Keratinocyte (primary cell): Measurements from ENCODE around the gene STUB1. TPM values are rescaled to one million over a fixed set of nuclear protein-coding genes. Genes with fewer than 3 reads are reported as not detected.

ENCODE experiments used
- DNase-seq: peaks from one replicate; pipeline ENCODE4 v3.0.0-alpha.2; 2011; ENCODE audit warnings: low read depth, missing footprints, low spot score
- FAIRE-seq: peaks from 2 replicates; lab custom pipeline; 2011; peaks lifted over from hg19 to GRCh38; lab: Jason Lieb, UNC
- H2AFZ ChIP-seq: 2 replicates; pipeline ENCODE4 v1.6.0; 2012; ENCODE audit warnings: low read length, control low read depth, inconsistent platforms; ENCODE audit not compliant: control insufficient read depth
- H3K27ac ChIP-seq: 2 replicates; pipeline ENCODE4 v1.5.1; 2011; ENCODE audit warnings: low read length; ENCODE audit not compliant: control insufficient read depth, insufficient read depth
- H3K27me3 ChIP-seq: 3 replicates; pipeline ENCODE4 v1.6.0; 2011; ENCODE audit warnings: low read length; ENCODE audit not compliant: control insufficient read depth, insufficient read depth; ENCODE audit errors: extremely low read depth
- H3K36me3 ChIP-seq, 2 experiments: 2 replicates in 1 of 2; 3 replicates in 1 of 2; pipeline ENCODE4 v1.5.1; 2011; ENCODE audit warnings: low read length in 2 of 2, mild to moderate bottlenecking in 1 of 2; ENCODE audit not compliant: control insufficient read depth in 2 of 2, insufficient read depth in 2 of 2; ENCODE audit errors: extremely low read depth in 1 of 2
- H3K4me1 ChIP-seq: 3 replicates; pipeline ENCODE4 v1.5.1; 2011; ENCODE audit warnings: low read length; ENCODE audit not compliant: control insufficient read depth, insufficient read depth; ENCODE audit errors: extremely low read depth
- H3K4me2 ChIP-seq: 3 replicates; pipeline ENCODE4 v1.6.0; 2011; ENCODE audit warnings: low read depth, low read length; ENCODE audit not compliant: control insufficient read depth, insufficient read depth; ENCODE audit errors: extremely low read depth
- H3K4me3 ChIP-seq, 3 experiments: fragments of 200-600 bp in 1 of 3; sonication (generic) in 1 of 3; 2 replicates in 2 of 3; 3 replicates in 1 of 3; pipeline ENCODE4 v1.5.1; 2011 to 2016; ENCODE audit warnings: low read length in 3 of 3, mild to moderate bottlenecking in 3 of 3, control low read depth in 2 of 3, inconsistent platforms in 1 of 3, low read depth in 1 of 3, mixed read lengths in 1 of 3, mixed run types in 1 of 3, moderate library complexity in 1 of 3; ENCODE audit not compliant: control insufficient read depth in 2 of 3, insufficient read depth in 2 of 3; ENCODE audit errors: extremely low read depth in 1 of 3
- H3K79me2 ChIP-seq: 2 replicates; pipeline ENCODE4 v1.6.0; 2012; ENCODE audit warnings: low read length; ENCODE audit not compliant: control insufficient read depth, insufficient read depth
- H3K9ac ChIP-seq: 3 replicates; pipeline ENCODE4 v1.6.0; 2011; ENCODE audit warnings: low read length; ENCODE audit not compliant: control insufficient read depth, insufficient read depth; ENCODE audit errors: extremely low read depth
- H3K9me1 ChIP-seq: 3 replicates; pipeline ENCODE4 v1.6.0; 2011; ENCODE audit warnings: low read length; ENCODE audit not compliant: control insufficient read depth, insufficient read depth; ENCODE audit errors: extremely low read depth
- H3K9me3 ChIP-seq: 2 replicates; pipeline ENCODE4 v1.5.1; 2012; ENCODE audit warnings: low read depth, low read length; ENCODE audit not compliant: control insufficient read depth
- H4K20me1 ChIP-seq: 3 replicates; pipeline ENCODE4 v1.6.0; 2011; ENCODE audit warnings: low read length; ENCODE audit not compliant: control insufficient read depth, insufficient read depth; ENCODE audit errors: extremely low read depth
- CTCF ChIP-seq, 3 experiments: IDR thresholded peaks in 1 of 3; conservative IDR thresholded peaks in 1 of 3; optimal IDR thresholded peaks in 1 of 3; 2 replicates in 2 of 3; 3 replicates in 1 of 3; pipeline versions ENCODE3 to v1.5.1; 2011; ENCODE audit warnings: low read length in 3 of 3, mild to moderate bottlenecking in 3 of 3, moderate library complexity in 2 of 3, control low read depth in 1 of 3, inconsistent platforms in 1 of 3; ENCODE audit not compliant: insufficient read depth in 2 of 3; ENCODE audit errors: extremely low read depth in 1 of 3
- EZH2 ChIP-seq: IDR thresholded peaks from one replicate; pipeline ENCODE4 v1.6.1; 2012; ENCODE audit warnings: inconsistent platforms, mild to moderate bottlenecking, low read length, moderate library complexity
- dilution Hi-C: fragments of 300-500 bp; cut with MboI; formaldehyde crosslinking; loops from one replicate; pipeline ENCODE4 v1.7.0; 2020; ENCODE audit warnings: low sequenced_read_pairs; ENCODE audit not compliant: extremely low pct_ligation_motif_present
- polyA plus RNA-seq, 5 experiments: library from polyadenylated mRNA; depleted of rRNA in 3 of 5; stranded (reverse) in 3 of 5; stranded (forward) in 1 of 5; unstranded in 1 of 5; fragments of >200 nt; gene quantifications; 1 replicate in 1 of 5; 2 replicates in 3 of 5; 3 replicates in 1 of 5; pipeline versions ENCODE4 v1.2.1 to v1.2.3, GENCODE V29; 2011 to 2012; ENCODE audit warnings: missing spikeins in 2 of 5, low read depth in 1 of 5, low replicate concordance in 1 of 5

The STUB1 gene
- polyA plus RNA-seq, 1 donor (not counting 4 experiments of a cell fraction or from before 2014, with no cell fraction given) = 124 TPM

GRCh38 chr16:722835-723633 lies 42.8 kb downstream of the STUB1 start:
- TF ChIP-seq CTCF (optimal IDR thresholded peaks at IDR 0.05 in 1 of 3, IDR thresholded peaks at IDR 0.05 in 1 of 3, conservative IDR thresholded peaks at IDR 0.05 in 1 of 3; ENCODE audit: extremely low read depth in 1 of 3, insufficient read depth in 2 of 3, low read length in 3 of 3) = no peak

GRCh38 chr16:723695-724094 lies 43.5 kb downstream of the STUB1 start:
- Histone ChIP-seq H3K9ac (no peak overlapping the region), H3K4me2 (no peak overlapping the region), H4K20me1 (peaks cover 3% of the 10 kb centered on the region), H3K36me3 (peaks cover 0 to 1% of the 10 kb centered on the region in 2 experiments), H2AFZ (no peak overlapping the region), H3K79me2 (no peaks in the 10 kb centered on the region), H3K27ac (no peak overlapping the region), H3K27me3 (no peaks in the 10 kb centered on the region), H3K4me1 (peaks cover 15% of the 10 kb centered on the region), H3K4me3 (no peak overlapping the region), H3K9me1 (peaks cover 2% of the 10 kb centered on the region), H3K9me3 (no peaks in the 10 kb centered on the region)
- dilution Hi-C loops = no loop called here
- no peak for FAIRE-seq
- TF ChIP-seq EZH2 (no peak), CTCF (optimal IDR thresholded peaks at IDR 0.05 in 1 of 3, IDR thresholded peaks at IDR 0.05 in 1 of 3, conservative IDR thresholded peaks at IDR 0.05 in 1 of 3; ENCODE audit: extremely low read depth in 1 of 3, insufficient read depth in 2 of 3, low read length in 3 of 3) (no peak)
- DNase-seq = no peak

More at GRCh38 chr16:722835-723633, 42.8 kb downstream of the STUB1 start:
- Histone ChIP-seq H4K20me1 (peaks cover 3% of the 10 kb centered on the region), H3K9me3 (no peaks in the 10 kb centered on the region), H3K4me3 (no peak overlapping the region), H3K79me2 (no peaks in the 10 kb centered on the region), H3K9ac (no peak overlapping the region), H3K36me3 (peaks cover 0 to 1% of the 10 kb centered on the region in 2 experiments), H2AFZ (no peak overlapping the region), H3K27ac (no peak overlapping the region), H3K4me1 (peaks cover 15% of the 10 kb centered on the region), H3K9me1 (peaks cover 2% of the 10 kb centered on the region), H3K4me2 (no peak overlapping the region), H3K27me3 (no peaks in the 10 kb centered on the region)
- no peak for FAIRE-seq
- dilution Hi-C loops = no loop called here
- no peak for DNase-seq
